Peyer's patch (tissue), 4 donors: ENCODE data around the gene TNFAIP3.

Experiments used
- POLR2A ChIP-seq, 2 donors: fragments of 450-650 bp; IDR thresholded peaks; one replicate each; pipeline ENCODE4 v1.5.1; 2017; ENCODE audit warnings: antibody characterized with exemption in 2 of 2, mild to moderate bottlenecking in 2 of 2, moderate library complexity in 2 of 2
- TF ChIP-seq, protein P1 (sequence below), 6 experiments: fragments of 450-650 bp in 4 of 6; fragments of 200-600 bp in 2 of 6; sonication (generic) in 1 of 6; IDR thresholded peaks; one replicate each; pipeline ENCODE4 v1.5.1; 2017 to 2019; ENCODE audit warnings: antibody characterized with exemption in 6 of 6, mild to moderate bottlenecking in 3 of 6, moderate library complexity in 1 of 6

DNA sequence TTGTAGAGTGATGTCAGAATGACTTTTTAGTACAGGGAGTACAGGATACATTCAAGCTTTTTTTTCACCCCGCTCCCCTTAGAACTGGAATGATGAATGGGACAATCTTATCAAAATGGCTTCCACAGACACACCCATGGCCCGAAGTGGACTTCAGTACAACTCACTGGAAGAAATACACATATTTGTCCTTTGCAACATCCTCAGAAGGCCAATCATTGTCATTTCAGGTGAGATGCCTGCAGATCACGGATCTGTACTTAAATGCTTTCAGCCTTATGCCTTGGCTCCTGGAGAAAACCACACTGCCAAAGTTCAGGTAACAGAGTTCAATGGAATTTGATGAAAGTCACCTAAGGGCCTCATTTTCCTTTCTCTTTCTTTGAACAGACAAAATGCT, 8.5 kb downstream of the TNFAIP3 start:
- TF ChIP-seq, protein P1, sequence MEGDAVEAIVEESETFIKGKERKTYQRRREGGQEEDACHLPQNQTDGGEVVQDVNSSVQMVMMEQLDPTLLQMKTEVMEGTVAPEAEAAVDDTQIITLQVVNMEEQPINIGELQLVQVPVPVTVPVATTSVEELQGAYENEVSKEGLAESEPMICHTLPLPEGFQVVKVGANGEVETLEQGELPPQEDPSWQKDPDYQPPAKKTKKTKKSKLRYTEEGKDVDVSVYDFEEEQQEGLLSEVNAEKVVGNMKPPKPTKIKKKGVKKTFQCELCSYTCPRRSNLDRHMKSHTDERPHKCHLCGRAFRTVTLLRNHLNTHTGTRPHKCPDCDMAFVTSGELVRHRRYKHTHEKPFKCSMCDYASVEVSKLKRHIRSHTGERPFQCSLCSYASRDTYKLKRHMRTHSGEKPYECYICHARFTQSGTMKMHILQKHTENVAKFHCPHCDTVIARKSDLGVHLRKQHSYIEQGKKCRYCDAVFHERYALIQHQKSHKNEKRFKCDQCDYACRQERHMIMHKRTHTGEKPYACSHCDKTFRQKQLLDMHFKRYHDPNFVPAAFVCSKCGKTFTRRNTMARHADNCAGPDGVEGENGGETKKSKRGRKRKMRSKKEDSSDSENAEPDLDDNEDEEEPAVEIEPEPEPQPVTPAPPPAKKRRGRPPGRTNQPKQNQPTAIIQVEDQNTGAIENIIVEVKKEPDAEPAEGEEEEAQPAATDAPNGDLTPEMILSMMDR (IDR thresholded peaks at IDR 0.05) = no peak
- no peak for TF ChIP-seq POLR2A (IDR thresholded peaks at IDR 0.05)
